Neural cell (in vitro differentiated cells): ENCODE measurements around the gene DNAJC28. TPM values are rescaled to one million over a fixed set of nuclear protein-coding genes. Genes with fewer than 3 reads are reported as not detected.
A peak's percentile ranks its signal among the peaks of the same experiment; 100 is the strongest.

ENCODE experiments used
- H2AFZ ChIP-seq: fragments of 200-600, 300-800 bp; sonication (generic), shearing (Covaris generic); 2 replicates; pipeline ENCODE4 v1.6.0; 2014; ENCODE audit warnings: low read depth, mild to moderate bottlenecking, antibody characterized with exemption, low read length, moderate library complexity
- H3F3A ChIP-seq: fragments of 200-600 bp; shearing (Covaris generic); 2 replicates; pipeline ENCODE4 v1.6.1; 2016; ENCODE audit warnings: mild to moderate bottlenecking, moderate library complexity, mixed read lengths, antibody characterized with exemption, low read length; ENCODE audit not compliant: insufficient read depth, poor library complexity, severe bottlenecking
- H3K27ac ChIP-seq: fragments of 200-600, 300-800 bp; sonication (generic), shearing (Covaris generic); 2 replicates; pipeline ENCODE4 v1.5.1; 2014; ENCODE audit warnings: mild to moderate bottlenecking, low read length, moderate library complexity
- H3K27me3 ChIP-seq: fragments of 300-800, 200-600 bp; sonication (generic), shearing (Covaris generic); 2 replicates; pipeline ENCODE4 v1.6.0; 2014; ENCODE audit warnings: mild to moderate bottlenecking, low read depth, low read length, moderate library complexity; ENCODE audit not compliant: insufficient read depth
- H3K36me3 ChIP-seq: fragments of 300-800, 200-600 bp; sonication (generic), shearing (Covaris generic); 2 replicates; pipeline ENCODE4 v1.5.1; 2014; ENCODE audit warnings: mild to moderate bottlenecking, antibody characterized with exemption, low read length, moderate library complexity; ENCODE audit not compliant: insufficient read depth
- H3K4me2 ChIP-seq: fragments of 300-800, 200-600 bp; sonication (generic), shearing (Covaris generic); 2 replicates; pipeline ENCODE4 v1.6.0; 2014; ENCODE audit warnings: mild to moderate bottlenecking, low read length
- H3K4me3 ChIP-seq: fragments of 300-800, 200-600 bp; sonication (generic), shearing (Covaris generic); 2 replicates; pipeline ENCODE4 v1.5.1; 2014; ENCODE audit warnings: mild to moderate bottlenecking, low read length, moderate library complexity
- H3K79me2 ChIP-seq: fragments of 200-600 bp; shearing (Covaris generic); replicated peaks from 2 replicates; pipeline ENCODE4 v1.6.0; 2014; ENCODE audit warnings: mild to moderate bottlenecking, low read length, moderate library complexity; ENCODE audit not compliant: insufficient read depth
- H3K9ac ChIP-seq: fragments of 300-800, 200-600 bp; sonication (generic), shearing (Covaris generic); 2 replicates; pipeline ENCODE4 v1.6.1; 2016; ENCODE audit warnings: mild to moderate bottlenecking, low read length, mixed read lengths
- H3K9me2 ChIP-seq: fragments of 200-600 bp; shearing (Covaris generic); 2 replicates; pipeline ENCODE4 v1.6.1; 2016; ENCODE audit warnings: mild to moderate bottlenecking, low read length, mixed read lengths; ENCODE audit not compliant: insufficient read depth
- H3K9me3 ChIP-seq: fragments of 200-600, 300-800 bp; sonication (generic), shearing (Covaris generic); 2 replicates; pipeline ENCODE4 v1.6.1; 2016; ENCODE audit warnings: mild to moderate bottlenecking, mixed run types, low read length, moderate library complexity, mixed read lengths
- H4K20me1 ChIP-seq: fragments of 200-600 bp; shearing (Covaris generic); 2 replicates; pipeline ENCODE4 v1.6.1; 2016; ENCODE audit warnings: mild to moderate bottlenecking, mixed run types; ENCODE audit not compliant: insufficient read depth
- EP300 ChIP-seq: fragments of 450-650 bp; conservative IDR thresholded peaks from 2 replicates; pipeline ENCODE4 v1.6.1; 2014; ENCODE audit warnings: antibody characterized with exemption, mild to moderate bottlenecking, moderate library complexity; ENCODE audit not compliant: poor library complexity, severe bottlenecking
- EZH2 ChIP-seq: fragments of 200-600, 300-800 bp; shearing (Covaris generic), sonication (generic); IDR thresholded peaks from 2 replicates; pipeline ENCODE4 v1.6.1; 2014; ENCODE audit warnings: antibody characterized with exemption, low read length, borderline replicate concordance, mild to moderate bottlenecking; ENCODE audit not compliant: insufficient read depth, poor library complexity, severe bottlenecking
- MXI1 ChIP-seq: fragments of 450-650 bp; conservative IDR thresholded peaks from 2 replicates; pipeline ENCODE4 v1.6.1; 2014; ENCODE audit warnings: antibody characterized with exemption, mild to moderate bottlenecking; ENCODE audit not compliant: poor library complexity, severe bottlenecking
- POLR2AphosphoS5 ChIP-seq: IDR thresholded peaks from 2 replicates; pipeline ENCODE4 v1.6.1; 2012
- RAD21 ChIP-seq: fragments of 450-650 bp; conservative IDR thresholded peaks from 2 replicates; pipeline ENCODE4 v1.6.1; 2014; ENCODE audit warnings: antibody characterized with exemption, mild to moderate bottlenecking, moderate library complexity
- SMC3 ChIP-seq: fragments of 450-650 bp; conservative IDR thresholded peaks from 2 replicates; pipeline ENCODE4 v1.6.1; 2014; ENCODE audit warnings: antibody characterized with exemption, mild to moderate bottlenecking, moderate library complexity; ENCODE audit not compliant: poor library complexity
- TAF1 ChIP-seq: IDR thresholded peaks from 2 replicates; pipeline ENCODE4 v1.6.1; 2012; ENCODE audit warnings: low read depth
- polyA minus RNA-seq: library from RNA; depleted of rRNA, polyadenylated mRNA; stranded (reverse); fragments of >200 nt; gene quantifications from 2 replicates; pipeline ENCODE4 v1.2.3, GENCODE V29; 2014
- polyA plus RNA-seq: library from polyadenylated mRNA; depleted of rRNA; stranded (reverse); fragments of >200 nt; gene quantifications from 2 replicates; pipeline ENCODE4 v1.2.3, GENCODE V29; 2014
- TF ChIP-seq, protein P1 (sequence below): fragments of 450-650 bp; IDR thresholded peaks from 2 replicates; pipeline ENCODE4 v1.5.1; 2014; ENCODE audit warnings: antibody characterized with exemption, mild to moderate bottlenecking, moderate library complexity; ENCODE audit not compliant: poor library complexity, severe bottlenecking
- TF ChIP-seq, protein P2 (sequence below): IDR thresholded peaks from 2 replicates; pipeline ENCODE4 v1.6.1; 2012; ENCODE audit warnings: borderline replicate concordance

The DNAJC28 gene, protein sequence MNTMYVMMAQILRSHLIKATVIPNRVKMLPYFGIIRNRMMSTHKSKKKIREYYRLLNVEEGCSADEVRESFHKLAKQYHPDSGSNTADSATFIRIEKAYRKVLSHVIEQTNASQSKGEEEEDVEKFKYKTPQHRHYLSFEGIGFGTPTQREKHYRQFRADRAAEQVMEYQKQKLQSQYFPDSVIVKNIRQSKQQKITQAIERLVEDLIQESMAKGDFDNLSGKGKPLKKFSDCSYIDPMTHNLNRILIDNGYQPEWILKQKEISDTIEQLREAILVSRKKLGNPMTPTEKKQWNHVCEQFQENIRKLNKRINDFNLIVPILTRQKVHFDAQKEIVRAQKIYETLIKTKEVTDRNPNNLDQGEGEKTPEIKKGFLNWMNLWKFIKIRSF
- polyA plus RNA-seq (5.5 and 6.0 TPM in 2 replicates), polyA minus RNA-seq (9.8 and 10.5 TPM in 2 replicates)

DNA sequence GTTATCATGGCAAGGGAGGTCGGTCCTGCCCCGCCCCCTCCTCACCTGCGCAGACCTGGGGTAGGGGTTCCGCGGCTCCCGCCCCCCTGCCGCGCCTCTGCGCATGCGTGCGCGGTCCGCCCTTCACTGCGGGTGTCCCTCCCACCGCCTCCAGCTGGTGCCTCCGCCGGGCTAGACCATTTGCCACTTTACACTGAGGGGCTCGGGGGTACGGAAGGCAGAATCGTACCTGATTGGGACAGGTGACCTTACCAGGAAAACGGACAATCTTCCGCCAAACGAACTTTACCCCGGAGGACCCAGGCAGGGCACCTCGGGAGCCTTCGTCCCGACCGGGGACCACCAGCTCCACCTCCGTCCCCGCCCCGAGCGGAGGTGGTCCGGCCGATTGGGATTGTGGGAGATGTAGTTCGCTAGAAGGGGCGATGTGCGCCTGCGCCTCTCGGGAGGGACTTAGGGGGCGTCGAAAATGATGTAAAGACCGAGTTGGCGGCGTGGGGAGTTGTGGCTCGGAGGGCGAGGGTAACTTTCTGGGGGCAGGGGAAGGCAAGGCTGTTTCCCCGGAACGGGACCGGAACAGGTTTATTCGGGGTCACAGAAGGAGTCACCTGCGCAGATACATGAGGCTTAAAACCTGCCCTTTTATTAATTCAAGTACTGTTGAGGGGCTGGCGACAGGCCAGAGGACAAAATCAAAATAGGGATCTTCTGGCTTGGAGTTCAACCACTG is at the start of gene DNAJC28:
TSS of gene DNAJC28 (minus strand) at position 344 of the 730 bp plus-strand sequence. CDS start 2,323 bp downstream, outside the sequence.
- Histone ChIP-seq H3K27me3 (no peaks in the 10 kb centered on the region), H3F3A (no peaks in the 10 kb centered on the region), H3K4me3 (peak within 1 kb of the TSS; percentile 83), H3K9me2 (no peaks in the 10 kb centered on the region), H3K9me3 (no peaks in the 10 kb centered on the region), H3K79me2 (no peaks in the 10 kb centered on the region), H4K20me1 (no peaks in the 10 kb centered on the region), H3K27ac (peak within 1 kb of the TSS; percentile 81), H2AFZ (peak within 1 kb of the TSS; percentile 89), H3K36me3 (no peaks in the 10 kb centered on the region), H3K9ac (peak within 1 kb of the TSS; percentile 84), H3K4me2 (peak within 1 kb of the TSS; percentile 100)
- TF ChIP-seq RAD21 (peak; percentile 35), POLR2AphosphoS5 (peak; percentile 76), MXI1 (peak; percentile 69), EP300 (peak; percentile 48), SMC3 (no peak), EZH2 (no peak), TAF1 (no peak)
- TF ChIP-seq, protein P1, sequence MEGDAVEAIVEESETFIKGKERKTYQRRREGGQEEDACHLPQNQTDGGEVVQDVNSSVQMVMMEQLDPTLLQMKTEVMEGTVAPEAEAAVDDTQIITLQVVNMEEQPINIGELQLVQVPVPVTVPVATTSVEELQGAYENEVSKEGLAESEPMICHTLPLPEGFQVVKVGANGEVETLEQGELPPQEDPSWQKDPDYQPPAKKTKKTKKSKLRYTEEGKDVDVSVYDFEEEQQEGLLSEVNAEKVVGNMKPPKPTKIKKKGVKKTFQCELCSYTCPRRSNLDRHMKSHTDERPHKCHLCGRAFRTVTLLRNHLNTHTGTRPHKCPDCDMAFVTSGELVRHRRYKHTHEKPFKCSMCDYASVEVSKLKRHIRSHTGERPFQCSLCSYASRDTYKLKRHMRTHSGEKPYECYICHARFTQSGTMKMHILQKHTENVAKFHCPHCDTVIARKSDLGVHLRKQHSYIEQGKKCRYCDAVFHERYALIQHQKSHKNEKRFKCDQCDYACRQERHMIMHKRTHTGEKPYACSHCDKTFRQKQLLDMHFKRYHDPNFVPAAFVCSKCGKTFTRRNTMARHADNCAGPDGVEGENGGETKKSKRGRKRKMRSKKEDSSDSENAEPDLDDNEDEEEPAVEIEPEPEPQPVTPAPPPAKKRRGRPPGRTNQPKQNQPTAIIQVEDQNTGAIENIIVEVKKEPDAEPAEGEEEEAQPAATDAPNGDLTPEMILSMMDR, result peak; percentile 26
- TF ChIP-seq, protein P2, sequence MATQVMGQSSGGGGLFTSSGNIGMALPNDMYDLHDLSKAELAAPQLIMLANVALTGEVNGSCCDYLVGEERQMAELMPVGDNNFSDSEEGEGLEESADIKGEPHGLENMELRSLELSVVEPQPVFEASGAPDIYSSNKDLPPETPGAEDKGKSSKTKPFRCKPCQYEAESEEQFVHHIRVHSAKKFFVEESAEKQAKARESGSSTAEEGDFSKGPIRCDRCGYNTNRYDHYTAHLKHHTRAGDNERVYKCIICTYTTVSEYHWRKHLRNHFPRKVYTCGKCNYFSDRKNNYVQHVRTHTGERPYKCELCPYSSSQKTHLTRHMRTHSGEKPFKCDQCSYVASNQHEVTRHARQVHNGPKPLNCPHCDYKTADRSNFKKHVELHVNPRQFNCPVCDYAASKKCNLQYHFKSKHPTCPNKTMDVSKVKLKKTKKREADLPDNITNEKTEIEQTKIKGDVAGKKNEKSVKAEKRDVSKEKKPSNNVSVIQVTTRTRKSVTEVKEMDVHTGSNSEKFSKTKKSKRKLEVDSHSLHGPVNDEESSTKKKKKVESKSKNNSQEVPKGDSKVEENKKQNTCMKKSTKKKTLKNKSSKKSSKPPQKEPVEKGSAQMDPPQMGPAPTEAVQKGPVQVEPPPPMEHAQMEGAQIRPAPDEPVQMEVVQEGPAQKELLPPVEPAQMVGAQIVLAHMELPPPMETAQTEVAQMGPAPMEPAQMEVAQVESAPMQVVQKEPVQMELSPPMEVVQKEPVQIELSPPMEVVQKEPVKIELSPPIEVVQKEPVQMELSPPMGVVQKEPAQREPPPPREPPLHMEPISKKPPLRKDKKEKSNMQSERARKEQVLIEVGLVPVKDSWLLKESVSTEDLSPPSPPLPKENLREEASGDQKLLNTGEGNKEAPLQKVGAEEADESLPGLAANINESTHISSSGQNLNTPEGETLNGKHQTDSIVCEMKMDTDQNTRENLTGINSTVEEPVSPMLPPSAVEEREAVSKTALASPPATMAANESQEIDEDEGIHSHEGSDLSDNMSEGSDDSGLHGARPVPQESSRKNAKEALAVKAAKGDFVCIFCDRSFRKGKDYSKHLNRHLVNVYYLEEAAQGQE, result no peak

DNA sequence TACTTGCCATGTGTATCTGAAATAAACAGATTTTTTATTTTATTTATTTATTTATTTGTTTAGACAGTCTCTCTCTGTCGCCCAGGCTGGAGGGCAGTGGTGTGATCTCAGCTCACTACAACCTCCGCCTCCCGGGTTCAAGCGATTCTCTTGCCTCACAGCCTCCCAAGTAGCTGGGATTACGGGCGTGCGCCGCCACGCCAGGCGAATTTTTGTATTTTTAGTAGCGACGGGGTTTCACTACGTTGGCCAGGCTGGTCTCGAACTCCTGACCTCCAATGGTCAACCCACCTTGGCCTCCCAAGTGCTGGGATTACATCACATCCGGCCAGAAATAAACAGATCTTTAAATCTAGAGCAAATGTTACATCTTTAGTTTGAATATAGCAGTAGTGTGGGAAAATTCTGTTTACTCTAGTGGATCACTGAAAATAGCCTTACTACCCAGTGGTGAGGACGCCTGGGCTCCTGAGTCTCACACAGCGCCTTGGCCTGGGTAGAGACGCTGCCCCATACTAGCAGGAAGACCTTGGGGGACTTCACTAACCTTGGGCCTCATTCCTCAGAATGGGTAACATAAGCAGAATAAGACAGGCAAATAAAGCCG is 49.7 kb upstream of the DNAJC28 start:
- H3F3A ChIP-seq, result no peaks in the 10 kb centered on the region

More for the DNA sequence above, 49.7 kb upstream of the DNAJC28 start:
- TF ChIP-seq SMC3 (no peak), MXI1 (no peak), EZH2 (no peak), EP300 (no peak), POLR2AphosphoS5 (no peak), TAF1 (no peak), RAD21 (no peak)
- TF ChIP-seq, protein P1, result no peak
- TF ChIP-seq, protein P2, result no peak
- no peaks in the 10 kb centered on the region for H3K9me3 ChIP-seq
- peak overlapping the region; percentile 84 for H3K4me2 ChIP-seq
- no peaks in the 10 kb centered on the region for H3K36me3 ChIP-seq
- H3K9me2 ChIP-seq, result no peaks in the 10 kb centered on the region
- peak overlapping the region; percentile 78 for H2AFZ ChIP-seq
- peak overlapping the region; percentile 96 for H3K9ac ChIP-seq
- peaks cover 3% of the 10 kb centered on the region for H4K20me1 ChIP-seq
- H3K79me2 ChIP-seq, result peaks cover 59% of the 10 kb centered on the region
- no peaks in the 10 kb centered on the region for H3K27me3 ChIP-seq
- peak overlapping the region; percentile 99 for H3K27ac ChIP-seq
- H3K4me3 ChIP-seq, result peak overlapping the region; percentile 72
